GM12874 (cell line): ENCODE measurements around the gene WNT6.

Source experiments
- CTCF ChIP-seq: IDR thresholded peaks from 2 replicates; pipeline ENCODE4 v1.5.1; 2011; ENCODE audit warnings: low read depth, mild to moderate bottlenecking, control low read depth, low read length, moderate library complexity; ENCODE audit not compliant: insufficient read depth

WNT6 gene

GRCh38 chr2:218859988-218860831 lies 605 bp downstream of the WNT6 start:
- TF ChIP-seq CTCF: no peak

DNA sequence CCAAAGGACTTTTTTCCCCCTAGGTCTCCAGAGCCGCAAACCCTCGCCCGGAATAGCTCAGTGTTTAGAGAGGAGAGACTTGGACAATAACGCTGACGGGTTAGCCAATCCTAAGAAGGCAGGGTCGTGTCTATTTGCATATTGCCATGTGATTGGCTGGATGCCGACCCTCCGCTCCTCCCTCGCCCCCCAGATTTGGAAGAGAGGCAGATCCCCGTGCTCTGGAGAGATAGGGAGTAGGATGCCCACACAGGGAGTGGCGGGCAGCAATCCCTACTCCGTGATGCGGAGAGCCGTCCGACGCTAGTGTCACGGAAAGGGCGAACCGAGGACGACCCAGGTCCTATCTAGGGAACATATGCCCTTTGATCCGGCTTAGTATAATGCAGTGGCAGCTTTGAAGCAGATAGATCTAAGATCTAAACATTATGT lies 1.4 kb downstream of the WNT6 start:
- no peak for TF ChIP-seq CTCF

GRCh38 chr2:218861645-218862318 lies 2.2 kb downstream of the WNT6 start:
- no peak for TF ChIP-seq CTCF

- no peak for TF ChIP-seq CTCF
These were observed 3.5 kb downstream of the WNT6 start for GRCh38 chr2:218863021-218863520.

DNA sequence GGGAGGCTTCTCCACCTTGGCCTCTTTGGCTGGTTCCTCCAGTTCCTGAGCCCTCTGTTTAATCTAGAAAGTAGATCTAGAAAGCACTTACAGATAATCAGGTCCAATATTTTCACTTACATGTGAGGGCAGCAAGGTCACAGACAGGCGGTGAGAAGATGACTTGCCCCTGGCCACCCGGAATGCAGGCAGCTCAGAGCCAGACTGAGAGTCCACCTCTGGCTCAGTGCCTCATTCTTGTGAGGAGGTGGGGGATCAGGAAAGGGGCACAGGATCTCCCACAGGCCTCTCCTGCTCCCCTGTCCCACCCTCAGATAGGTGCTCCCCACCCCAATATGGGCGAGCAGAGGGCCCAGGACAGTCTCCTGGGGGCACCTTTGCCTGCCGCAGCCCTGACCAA lies 5.8 kb downstream of the WNT6 start:
- no peak for TF ChIP-seq CTCF

- no peak for TF ChIP-seq CTCF
These were observed 6.4 kb downstream of the WNT6 start for GRCh38 chr2:218865999-218866398.

GRCh38 chr2:218867900-218868299 lies 8.3 kb downstream of the WNT6 start:
- TF ChIP-seq CTCF: no peak
